ENCODE results near the gene CHST13.

The CHST13 gene

DNA sequence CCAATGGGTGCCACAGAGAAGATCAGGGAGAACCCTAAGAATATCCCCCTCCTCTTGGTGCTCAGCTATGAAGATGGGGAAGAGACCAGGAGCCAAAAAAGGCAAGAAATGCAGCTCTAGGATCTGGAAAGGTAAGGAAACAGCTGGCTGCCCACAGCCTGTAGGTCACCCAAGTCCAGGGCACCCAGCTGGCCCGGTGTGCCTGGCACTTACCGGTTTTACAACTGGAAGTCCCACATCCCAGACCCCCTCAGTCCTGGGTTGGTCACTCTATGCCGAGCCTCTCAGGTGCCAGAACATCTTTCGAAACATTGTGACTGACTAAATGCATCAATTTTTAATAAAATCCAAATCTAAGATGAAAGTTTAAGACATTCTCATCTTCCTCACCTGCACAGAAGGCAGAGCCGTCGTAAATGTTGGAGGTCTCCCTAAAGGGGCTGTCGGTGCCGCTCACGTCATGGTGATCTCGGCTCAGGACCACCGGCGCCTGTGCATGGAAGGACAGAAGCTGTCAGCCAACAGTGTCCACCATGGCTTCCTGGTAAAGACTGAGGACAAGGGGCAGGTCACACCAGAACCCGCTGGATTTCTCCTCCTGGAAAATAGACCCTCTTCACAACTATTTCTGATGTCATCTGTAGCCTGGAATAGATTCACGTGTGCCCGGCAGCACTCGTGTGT lies 34.9 kb upstream of the CHST13 start:
- Histone ChIP-seq H3K36me3 (ENCODE audit: control insufficient read depth, insufficient read depth, low read length) (no peaks in the 10 kb centered on the region), H3K4me3 (ENCODE audit: low read depth, low read length) (no peak overlapping the region), H3K27me3 (ENCODE audit: control insufficient read depth, insufficient read depth, low read length) (no peaks in the 10 kb centered on the region), H3K9ac (ENCODE audit: low read depth, low read length) (no peak overlapping the region), H3K27ac (ENCODE audit: low read depth, low read length) (no peak overlapping the region), H3K4me1 (ENCODE audit: control insufficient read depth, insufficient read depth, low read length) (peaks cover 18% of the 10 kb centered on the region), H3K9me3 (ENCODE audit: control insufficient read depth, insufficient read depth, low read length) (no peaks in the 10 kb centered on the region)

DNA sequence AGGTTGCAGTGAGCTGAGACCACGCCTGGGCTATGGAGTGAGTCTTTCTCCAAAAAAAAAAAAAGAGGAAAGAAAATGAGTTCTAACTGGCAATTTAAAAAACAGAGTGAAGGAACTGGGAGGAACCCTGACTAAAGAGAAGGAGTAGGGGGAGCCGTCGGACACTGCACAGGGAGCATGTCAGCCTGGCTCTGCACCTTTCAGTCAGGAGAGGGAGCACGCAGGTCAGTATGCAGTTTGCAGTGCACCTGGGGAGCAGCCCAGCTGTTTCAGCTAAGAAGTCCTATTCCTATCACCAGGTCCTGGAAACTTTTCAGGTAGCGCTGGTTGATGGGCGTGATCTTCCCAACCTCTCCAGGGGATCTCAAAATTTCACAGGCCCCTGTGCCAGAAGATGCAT lies 33.3 kb upstream of the CHST13 start:
- Histone ChIP-seq H3K27me3 (ENCODE audit: control insufficient read depth, insufficient read depth, low read length) (no peaks in the 10 kb centered on the region), H3K4me1 (ENCODE audit: control insufficient read depth, insufficient read depth, low read length) (peaks cover 3% of the 10 kb centered on the region), H3K9ac (ENCODE audit: low read depth, low read length) (no peak overlapping the region), H3K4me3 (ENCODE audit: low read depth, low read length) (no peak overlapping the region), H3K27ac (ENCODE audit: low read depth, low read length) (no peak overlapping the region), H3K36me3 (ENCODE audit: control insufficient read depth, insufficient read depth, low read length) (no peaks in the 10 kb centered on the region), H3K9me3 (ENCODE audit: control insufficient read depth, insufficient read depth, low read length) (no peaks in the 10 kb centered on the region)

DNA sequence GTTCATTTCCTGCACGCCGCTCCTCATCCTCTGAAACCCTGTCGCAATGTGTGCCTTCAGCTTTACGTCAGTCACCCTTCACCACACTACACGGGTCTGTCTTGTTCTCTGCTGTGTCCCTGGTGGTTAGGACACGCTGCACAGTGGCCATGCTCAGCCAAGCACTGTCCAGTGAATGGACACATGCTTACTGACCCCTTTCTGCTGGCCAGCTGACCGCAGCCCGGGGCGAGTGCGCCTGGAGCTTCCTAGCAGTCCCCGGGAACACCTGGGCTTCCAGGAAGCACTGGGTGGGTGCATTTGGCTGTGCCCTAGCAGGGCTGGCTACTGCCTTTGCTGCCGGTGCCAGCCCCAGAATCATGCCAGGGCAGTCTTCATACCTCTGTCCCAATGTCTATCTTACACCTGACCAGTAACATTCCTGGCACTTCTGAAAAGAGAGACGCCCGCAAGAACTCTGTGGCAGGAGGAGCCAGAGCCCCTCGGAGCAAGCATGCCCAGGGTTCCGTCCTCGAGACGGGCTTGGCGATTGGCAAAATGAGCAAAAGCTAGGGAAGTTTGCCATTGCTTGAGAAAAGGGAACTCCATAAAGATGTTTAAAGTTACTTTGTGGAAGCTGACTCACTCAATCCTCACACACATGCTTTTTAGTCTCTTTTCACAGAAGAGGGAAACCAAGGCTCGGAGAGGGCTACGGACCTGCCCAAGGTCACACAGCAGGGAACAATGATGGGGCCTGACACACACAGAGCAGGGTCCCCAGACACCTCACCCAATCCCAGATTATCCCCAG lies 32.5 kb upstream of the CHST13 start:
- no peak overlapping the region for H3K27ac ChIP-seq (ENCODE audit: low read depth, low read length)
- H3K4me3 ChIP-seq (ENCODE audit: low read depth, low read length) = no peak overlapping the region
- H3K4me1 ChIP-seq (ENCODE audit: control insufficient read depth, insufficient read depth, low read length) = no peaks in the 10 kb centered on the region
- no peaks in the 10 kb centered on the region for H3K36me3 ChIP-seq (ENCODE audit: control insufficient read depth, insufficient read depth, low read length)
- no peaks in the 10 kb centered on the region for H3K9me3 ChIP-seq (ENCODE audit: control insufficient read depth, insufficient read depth, low read length)
- no peaks in the 10 kb centered on the region for H3K27me3 ChIP-seq (ENCODE audit: control insufficient read depth, insufficient read depth, low read length)
- H3K9ac ChIP-seq (ENCODE audit: low read depth, low read length) = no peak overlapping the region

DNA sequence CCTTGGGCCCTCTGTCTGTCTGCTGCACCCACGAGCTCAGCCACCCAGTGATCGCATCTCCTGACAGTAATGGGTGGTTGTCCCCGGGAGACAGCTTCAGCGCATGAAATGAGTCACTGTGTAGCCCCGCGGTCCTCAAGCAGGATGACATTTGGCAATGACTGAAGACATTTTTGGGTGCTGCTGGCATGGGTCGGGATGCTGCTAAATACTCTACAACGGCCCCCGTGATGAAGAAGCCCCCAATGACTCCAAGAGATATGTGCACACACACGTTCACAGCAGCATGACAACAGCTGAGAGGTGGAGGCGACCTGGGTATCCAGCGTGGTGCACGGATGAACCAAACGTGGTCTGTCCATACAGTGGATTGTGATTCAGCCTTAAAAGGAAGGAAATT lies 30.9 kb upstream of the CHST13 start:
- Histone ChIP-seq H3K4me1 (ENCODE audit: control insufficient read depth, insufficient read depth, low read length) (no peaks in the 10 kb centered on the region), H3K27ac (ENCODE audit: low read depth, low read length) (no peak overlapping the region), H3K27me3 (ENCODE audit: control insufficient read depth, insufficient read depth, low read length) (no peaks in the 10 kb centered on the region), H3K9me3 (ENCODE audit: control insufficient read depth, insufficient read depth, low read length) (no peaks in the 10 kb centered on the region), H3K9ac (ENCODE audit: low read depth, low read length) (no peak overlapping the region), H3K4me3 (ENCODE audit: low read depth, low read length) (no peak overlapping the region), H3K36me3 (ENCODE audit: control insufficient read depth, insufficient read depth, low read length) (no peaks in the 10 kb centered on the region)

DNA sequence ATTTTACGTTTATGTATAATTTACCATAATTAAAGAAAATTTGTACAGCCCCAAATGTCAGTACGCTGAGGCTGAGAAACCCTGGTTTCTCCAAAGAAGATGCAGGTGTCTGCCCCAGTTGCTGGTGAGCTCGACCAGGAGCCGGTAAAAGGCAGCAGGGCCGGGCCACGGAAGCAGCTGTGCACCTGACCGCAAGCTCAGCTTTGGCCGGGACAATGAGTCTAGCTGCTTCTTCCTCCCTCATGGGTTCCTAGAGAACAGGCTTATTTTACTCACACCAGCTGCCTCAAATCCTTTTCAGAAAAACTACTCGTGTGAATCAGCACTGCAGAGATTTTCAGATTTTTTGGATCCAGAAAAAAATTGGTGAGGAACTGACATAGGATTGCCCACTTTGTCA lies 30.2 kb upstream of the CHST13 start:
- Histone ChIP-seq H3K9ac (ENCODE audit: low read depth, low read length) (no peak overlapping the region), H3K9me3 (ENCODE audit: control insufficient read depth, insufficient read depth, low read length) (no peaks in the 10 kb centered on the region), H3K27ac (ENCODE audit: low read depth, low read length) (no peak overlapping the region), H3K4me3 (ENCODE audit: low read depth, low read length) (no peak overlapping the region), H3K4me1 (ENCODE audit: control insufficient read depth, insufficient read depth, low read length) (no peaks in the 10 kb centered on the region), H3K27me3 (ENCODE audit: control insufficient read depth, insufficient read depth, low read length) (no peaks in the 10 kb centered on the region), H3K36me3 (ENCODE audit: control insufficient read depth, insufficient read depth, low read length) (no peaks in the 10 kb centered on the region)

DNA sequence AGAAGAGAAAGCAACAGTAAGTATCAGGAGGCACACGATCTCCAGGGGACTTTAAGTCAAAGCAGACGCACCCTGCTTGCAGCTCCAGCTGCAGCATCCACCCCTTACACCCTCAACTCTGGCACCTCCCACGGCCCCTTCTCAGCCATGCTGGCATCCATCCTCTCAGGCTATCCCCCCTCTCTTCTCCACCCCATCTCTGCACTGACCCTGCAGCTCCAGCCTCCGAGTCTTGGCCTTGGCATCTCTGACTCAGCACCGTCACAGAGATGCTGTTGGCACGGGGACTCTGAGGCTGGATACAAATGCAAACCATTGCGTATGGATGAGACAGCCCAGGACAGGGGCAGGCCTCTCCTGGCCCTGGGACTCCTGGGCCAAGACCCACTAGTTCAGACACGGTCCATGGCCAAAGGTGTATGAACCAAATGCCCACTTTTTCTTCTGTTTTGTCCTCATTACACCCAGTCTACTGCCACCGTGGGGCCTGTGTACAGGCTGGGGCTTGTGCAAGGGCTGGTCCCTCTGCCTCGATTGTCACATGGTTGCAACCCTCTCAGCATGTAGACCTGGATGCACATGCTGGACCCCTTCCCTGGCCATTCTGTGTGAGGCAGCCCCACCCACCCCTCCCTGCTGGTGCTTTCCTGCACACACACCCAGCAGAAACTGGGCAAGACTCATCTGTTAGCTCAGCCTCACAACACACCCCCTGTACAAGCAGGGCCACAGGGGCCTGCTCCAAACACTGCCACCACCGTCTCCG lies 29.6 kb upstream of the CHST13 start:
- Histone ChIP-seq H3K4me3 (ENCODE audit: low read depth, low read length) (no peak overlapping the region), H3K9me3 (ENCODE audit: control insufficient read depth, insufficient read depth, low read length) (no peaks in the 10 kb centered on the region), H3K27ac (ENCODE audit: low read depth, low read length) (no peak overlapping the region), H3K4me1 (ENCODE audit: control insufficient read depth, insufficient read depth, low read length) (no peaks in the 10 kb centered on the region), H3K36me3 (ENCODE audit: control insufficient read depth, insufficient read depth, low read length) (no peaks in the 10 kb centered on the region), H3K9ac (ENCODE audit: low read depth, low read length) (no peak overlapping the region), H3K27me3 (ENCODE audit: control insufficient read depth, insufficient read depth, low read length) (no peaks in the 10 kb centered on the region)

DNA sequence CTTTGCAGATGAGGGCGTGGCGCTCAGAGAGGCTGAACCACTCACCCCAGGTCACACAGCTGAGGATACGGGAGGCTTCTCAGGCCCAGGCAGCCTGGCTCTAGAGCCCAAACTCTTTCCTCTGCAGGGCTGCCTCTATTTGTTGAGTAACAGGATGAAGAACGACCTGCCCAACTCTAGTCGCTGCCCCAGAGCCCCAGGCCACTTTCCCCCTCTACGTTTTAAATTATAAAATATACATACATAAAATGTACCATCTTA lies 29.1 kb upstream of the CHST13 start:
- Histone ChIP-seq H3K9me3 (ENCODE audit: control insufficient read depth, insufficient read depth, low read length) (no peaks in the 10 kb centered on the region), H3K27ac (ENCODE audit: low read depth, low read length) (no peak overlapping the region), H3K9ac (ENCODE audit: low read depth, low read length) (no peak overlapping the region), H3K4me3 (ENCODE audit: low read depth, low read length) (no peak overlapping the region), H3K27me3 (ENCODE audit: control insufficient read depth, insufficient read depth, low read length) (no peaks in the 10 kb centered on the region), H3K4me1 (ENCODE audit: control insufficient read depth, insufficient read depth, low read length) (no peaks in the 10 kb centered on the region), H3K36me3 (ENCODE audit: control insufficient read depth, insufficient read depth, low read length) (no peaks in the 10 kb centered on the region)

DNA sequence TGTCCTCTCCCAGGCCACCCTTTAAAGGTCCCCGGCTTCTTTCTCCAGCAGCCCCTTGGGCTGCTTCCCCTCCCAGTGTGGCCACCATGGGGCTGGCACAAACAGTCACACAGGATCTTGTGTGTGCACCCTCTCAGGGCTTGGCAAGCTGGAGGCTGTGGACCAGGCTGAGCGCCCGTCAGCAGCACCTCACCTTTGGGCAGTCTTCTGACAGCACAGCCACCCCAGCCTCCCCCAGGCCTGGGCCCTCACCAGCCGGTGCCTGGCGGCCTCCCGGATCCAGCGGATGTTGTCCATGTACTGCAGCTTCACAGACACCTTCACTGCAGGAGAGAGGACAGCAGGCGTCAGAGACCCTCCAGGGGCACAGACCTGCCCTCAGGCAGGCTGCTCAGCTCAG lies 28.2 kb upstream of the CHST13 start:
- Histone ChIP-seq H3K27me3 (ENCODE audit: control insufficient read depth, insufficient read depth, low read length) (no peaks in the 10 kb centered on the region), H3K36me3 (ENCODE audit: control insufficient read depth, insufficient read depth, low read length) (no peaks in the 10 kb centered on the region), H3K9me3 (ENCODE audit: control insufficient read depth, insufficient read depth, low read length) (no peaks in the 10 kb centered on the region), H3K27ac (ENCODE audit: low read depth, low read length) (no peak overlapping the region), H3K9ac (ENCODE audit: low read depth, low read length) (no peak overlapping the region), H3K4me1 (ENCODE audit: control insufficient read depth, insufficient read depth, low read length) (no peaks in the 10 kb centered on the region), H3K4me3 (ENCODE audit: low read depth, low read length) (no peak overlapping the region)

DNA sequence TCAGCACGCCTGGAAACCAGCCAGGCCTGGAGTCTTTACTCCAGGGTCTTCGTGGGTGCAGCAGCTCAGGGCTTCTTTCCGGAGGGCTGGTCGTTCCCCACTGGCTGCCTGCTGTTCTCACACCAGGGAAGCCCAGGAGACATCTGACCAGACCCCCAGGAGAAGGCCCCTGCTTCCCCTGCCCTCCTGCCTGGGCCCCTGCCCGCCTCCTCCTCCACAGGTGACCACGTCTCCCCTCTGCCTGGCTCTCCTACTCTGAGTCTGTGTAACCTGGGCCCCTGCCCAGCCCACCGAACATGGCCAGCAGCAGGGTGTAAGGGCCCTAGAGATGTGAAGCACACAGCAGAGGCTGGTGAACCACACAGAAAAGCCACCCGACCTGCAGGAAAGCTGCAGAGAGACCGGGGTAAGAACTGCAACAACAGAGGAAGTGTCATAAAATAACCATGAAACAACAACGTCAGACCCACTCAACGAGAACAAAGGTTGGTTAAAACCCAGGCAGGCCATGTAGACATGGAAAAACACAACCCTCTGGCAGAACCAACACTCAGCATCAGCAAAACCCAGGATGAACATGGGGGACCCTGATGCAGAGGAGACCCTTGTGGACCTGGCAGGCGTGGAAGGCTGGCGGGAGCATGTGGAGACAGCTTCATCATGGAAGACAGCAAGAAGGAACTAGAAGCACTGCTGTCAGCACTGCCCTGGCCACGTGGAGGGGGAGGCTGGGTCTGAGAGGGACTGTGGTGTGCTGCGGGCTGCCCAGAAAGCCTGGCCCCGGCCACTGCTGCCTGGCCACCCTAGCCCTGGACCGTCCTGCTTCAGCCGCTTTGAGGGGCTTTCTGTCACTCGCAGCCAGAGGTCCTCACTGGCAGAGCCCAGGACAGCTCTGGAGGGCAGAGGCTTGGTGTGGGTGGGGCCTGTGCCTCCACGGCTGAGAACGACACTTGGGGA lies 26.8 kb upstream of the CHST13 start:
- Histone ChIP-seq H3K9ac (ENCODE audit: low read depth, low read length) (no peak overlapping the region), H3K27ac (ENCODE audit: low read depth, low read length) (no peak overlapping the region), H3K36me3 (ENCODE audit: control insufficient read depth, insufficient read depth, low read length) (no peaks in the 10 kb centered on the region), H3K4me1 (ENCODE audit: control insufficient read depth, insufficient read depth, low read length) (0 out of 2 replicates have a peak, but pooled peaks cover 3% of the 10 kb centered on the region), H3K27me3 (ENCODE audit: control insufficient read depth, insufficient read depth, low read length) (no peaks in the 10 kb centered on the region), H3K9me3 (ENCODE audit: control insufficient read depth, insufficient read depth, low read length) (no peaks in the 10 kb centered on the region), H3K4me3 (ENCODE audit: low read depth, low read length) (no peak overlapping the region)

DNA sequence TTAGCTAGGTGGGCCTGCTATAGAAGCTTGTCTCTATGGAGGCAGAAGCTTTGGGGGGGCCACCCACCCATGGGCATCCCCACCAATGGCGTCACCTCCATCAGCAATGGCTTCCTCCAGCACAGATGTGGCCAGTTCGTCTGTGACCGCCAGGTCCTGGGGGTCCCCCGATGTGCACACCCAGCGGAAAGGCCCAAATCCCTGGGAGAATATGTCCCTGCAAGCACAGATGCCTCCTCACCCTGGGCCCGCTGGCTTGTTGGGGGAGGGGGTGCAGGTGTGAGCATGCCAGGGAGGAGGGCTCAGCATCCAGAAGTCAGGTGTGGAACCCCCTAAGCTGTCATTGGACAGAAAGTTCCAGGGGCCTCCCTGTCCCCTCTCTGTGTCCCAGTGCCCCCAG lies 26.0 kb upstream of the CHST13 start:
- Histone ChIP-seq H3K27me3 (ENCODE audit: control insufficient read depth, insufficient read depth, low read length) (no peaks in the 10 kb centered on the region), H3K36me3 (ENCODE audit: control insufficient read depth, insufficient read depth, low read length) (no peaks in the 10 kb centered on the region), H3K27ac (ENCODE audit: low read depth, low read length) (no peak overlapping the region), H3K4me1 (ENCODE audit: control insufficient read depth, insufficient read depth, low read length) (0 out of 2 replicates have a peak, but pooled peaks cover 3% of the 10 kb centered on the region), H3K9me3 (ENCODE audit: control insufficient read depth, insufficient read depth, low read length) (no peaks in the 10 kb centered on the region), H3K9ac (ENCODE audit: low read depth, low read length) (no peak overlapping the region), H3K4me3 (ENCODE audit: low read depth, low read length) (no peak overlapping the region)

All from HUES48 (cell line).